OCI-M2 (cell line): ENCODE measurements around the gene PRDM16.

Experiments
- DNase-seq: peaks from one replicate; lab custom pipeline; 2025; ENCODE audit not compliant: unreplicated experiment; lab: John Stamatoyannopoulos, UW

PRDM16 gene

DNA sequence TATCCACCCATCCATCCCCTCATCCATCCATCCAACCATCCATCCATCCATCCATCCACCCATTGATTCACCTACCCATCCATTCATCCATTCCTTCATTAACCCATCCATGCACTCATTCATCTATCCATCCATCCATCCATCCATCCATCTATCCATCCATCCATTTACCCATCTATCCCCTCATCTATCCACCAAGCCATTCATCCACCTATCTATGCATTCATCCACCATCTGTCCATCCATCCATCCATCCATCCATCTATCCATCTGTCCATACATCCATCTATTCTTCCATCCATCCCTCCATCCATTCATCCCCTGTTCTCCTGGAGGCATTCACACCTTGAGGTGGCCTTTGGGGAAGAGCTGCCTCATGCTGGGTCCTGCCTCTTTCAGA is 107.0 kb downstream of the PRDM16 start:
- no peak for DNase-seq

DNA sequence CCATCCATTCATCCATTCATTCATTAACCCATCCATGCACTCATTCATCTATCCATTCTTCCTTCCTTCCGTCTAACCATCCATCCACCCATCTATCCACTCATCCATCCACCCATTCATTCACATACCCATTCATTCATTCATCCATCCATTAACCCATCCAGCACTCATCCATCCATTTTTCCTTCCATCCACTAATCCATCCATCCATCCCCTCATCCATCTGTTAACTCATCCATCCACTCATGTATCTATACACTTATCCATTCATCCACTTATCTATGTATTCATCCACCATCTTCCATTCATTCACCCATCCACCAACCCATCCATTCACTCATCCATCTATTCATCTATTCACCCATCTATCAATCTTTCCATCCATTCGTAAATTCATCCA is 107.8 kb downstream of the PRDM16 start:
- no peak for DNase-seq

DNA sequence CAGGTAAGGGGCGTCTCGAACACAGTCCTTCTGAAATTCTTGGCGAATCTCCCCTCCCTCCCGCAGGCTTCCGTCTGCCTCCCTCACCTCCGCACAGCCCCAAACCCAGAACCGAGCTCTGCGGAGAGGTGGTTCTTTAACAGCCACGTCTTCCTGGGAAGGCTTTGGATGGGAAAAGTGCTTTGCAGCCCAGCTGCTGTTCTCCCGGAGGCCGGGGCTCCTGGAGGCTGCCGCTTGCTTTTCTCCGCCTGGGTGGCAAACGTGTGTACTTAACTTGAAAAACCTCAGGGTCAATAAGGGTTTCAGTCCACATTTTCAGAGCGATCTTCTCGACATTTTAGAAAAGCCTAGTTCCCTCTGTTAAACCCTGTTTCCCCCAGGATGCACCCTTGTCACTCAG is 109.3 kb downstream of the PRDM16 start:
- DNase-seq: no peak

DNA sequence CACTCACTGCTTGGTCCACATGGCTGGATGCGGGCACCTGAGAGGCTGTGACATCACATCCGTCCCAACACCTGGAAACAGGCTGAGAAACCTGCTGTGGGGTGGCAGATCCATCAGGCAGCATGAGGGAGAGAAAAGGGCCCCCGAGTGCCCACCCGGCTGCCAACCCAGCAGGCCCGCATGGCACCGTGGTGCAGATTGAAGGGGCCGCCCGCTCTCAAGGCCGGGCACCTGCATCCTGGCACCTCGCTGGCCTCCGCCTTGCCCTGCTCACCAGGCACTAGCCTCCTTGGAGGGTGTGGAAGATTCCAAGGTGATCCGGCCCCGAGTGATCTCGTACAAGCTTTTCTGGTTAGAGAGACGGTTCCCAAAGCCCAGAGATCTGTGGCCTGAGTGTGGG is 110.5 kb downstream of the PRDM16 start:
- no peak for DNase-seq

DNA sequence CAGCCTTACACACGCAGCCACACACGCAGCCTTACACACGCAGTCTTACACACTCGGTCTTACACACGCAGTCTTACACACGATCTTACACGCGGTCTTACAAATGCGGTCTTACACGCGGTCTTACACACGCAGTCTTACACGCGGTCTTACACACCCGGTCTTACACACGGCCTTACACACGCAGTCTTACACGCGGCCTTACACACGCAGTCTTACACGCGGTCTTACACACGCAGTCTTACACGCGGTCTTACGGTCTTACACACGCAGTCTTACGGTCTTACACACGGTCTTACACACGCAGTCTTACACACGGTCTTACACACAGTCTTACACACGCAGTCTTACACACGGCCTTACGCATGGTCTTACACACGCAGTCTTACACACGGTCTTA is 111.9 kb downstream of the PRDM16 start:
- no peak for DNase-seq

DNA sequence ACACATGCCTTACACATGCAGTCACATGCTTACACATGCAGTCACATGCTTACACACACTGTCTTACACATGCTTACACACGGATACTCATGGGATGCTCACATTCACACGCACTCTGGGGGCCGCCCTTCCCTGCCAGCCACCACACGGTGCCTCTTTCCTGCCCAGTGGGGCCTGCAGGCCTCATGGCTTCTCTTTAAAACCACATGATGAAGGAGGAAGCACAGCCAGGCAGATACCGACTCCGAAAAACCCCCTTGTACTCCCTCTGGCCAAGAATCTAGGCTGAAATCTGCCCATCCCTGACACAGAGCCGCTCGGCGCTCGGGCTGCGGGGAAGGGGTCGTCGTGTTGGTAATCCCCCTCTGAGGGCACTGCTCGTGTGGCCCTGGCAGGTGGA is 113.0 kb downstream of the PRDM16 start:
- no peak for DNase-seq

DNA sequence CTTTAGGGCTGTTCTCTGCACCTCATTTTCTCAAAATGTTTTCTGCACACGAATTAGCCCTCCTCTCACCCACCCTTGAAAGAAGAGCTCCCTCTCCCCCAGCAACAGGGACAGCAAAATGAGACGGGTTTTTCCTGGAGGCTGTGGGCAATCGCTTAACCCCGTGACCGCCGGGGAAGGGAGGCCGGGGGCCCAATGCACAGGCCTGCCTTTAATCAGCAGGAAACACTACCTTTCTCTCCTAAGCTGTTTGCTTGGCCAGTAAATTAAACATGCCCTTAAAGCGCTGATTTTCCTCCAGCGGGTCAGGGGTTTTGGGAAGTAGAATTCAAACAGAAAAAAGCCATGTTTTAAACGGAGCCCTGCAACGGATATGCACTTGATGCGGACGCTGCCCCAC is 114.4 kb downstream of the PRDM16 start:
- DNase-seq: no peak

DNA sequence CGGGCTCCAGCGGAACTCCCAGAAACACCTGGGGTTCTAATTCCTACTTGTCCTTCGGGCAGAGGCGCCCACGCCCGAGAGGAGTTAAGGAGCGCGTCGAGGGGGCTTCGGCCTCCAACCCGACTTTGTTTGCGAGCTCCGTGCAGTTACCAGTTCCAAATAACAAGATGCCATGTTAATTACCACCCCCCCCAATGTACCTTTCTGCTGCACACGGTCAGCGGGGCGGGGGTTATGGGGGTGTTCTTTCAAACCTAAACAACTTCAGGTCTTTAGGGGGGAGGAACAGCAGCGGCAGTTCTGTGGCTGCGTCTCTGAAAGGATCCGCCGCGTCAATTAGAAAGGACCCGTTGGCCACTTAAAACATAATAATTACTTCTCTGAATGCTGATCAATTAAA is 114.8 kb downstream of the PRDM16 start:
- no peak for DNase-seq

DNA sequence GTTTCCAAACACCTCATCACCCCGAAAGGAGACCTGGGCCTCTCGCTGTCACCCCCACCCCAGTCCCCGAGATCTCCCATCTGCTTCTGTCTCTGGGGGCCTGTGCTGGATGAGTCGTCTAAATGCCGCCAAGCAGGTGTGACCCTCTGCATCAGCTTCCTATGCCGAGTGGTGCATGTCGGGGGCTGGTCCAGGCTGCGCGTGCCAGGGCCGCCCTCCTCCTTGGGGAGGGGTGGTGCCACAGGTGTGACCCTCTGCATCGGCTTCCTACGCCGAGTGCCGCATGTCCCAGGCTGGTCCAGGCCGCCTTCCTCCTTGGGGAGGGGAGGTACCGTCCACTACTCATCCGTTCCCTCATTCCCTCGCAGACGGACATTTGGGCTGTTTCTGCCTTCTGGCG is 115.7 kb downstream of the PRDM16 start:
- no peak for DNase-seq

DNA sequence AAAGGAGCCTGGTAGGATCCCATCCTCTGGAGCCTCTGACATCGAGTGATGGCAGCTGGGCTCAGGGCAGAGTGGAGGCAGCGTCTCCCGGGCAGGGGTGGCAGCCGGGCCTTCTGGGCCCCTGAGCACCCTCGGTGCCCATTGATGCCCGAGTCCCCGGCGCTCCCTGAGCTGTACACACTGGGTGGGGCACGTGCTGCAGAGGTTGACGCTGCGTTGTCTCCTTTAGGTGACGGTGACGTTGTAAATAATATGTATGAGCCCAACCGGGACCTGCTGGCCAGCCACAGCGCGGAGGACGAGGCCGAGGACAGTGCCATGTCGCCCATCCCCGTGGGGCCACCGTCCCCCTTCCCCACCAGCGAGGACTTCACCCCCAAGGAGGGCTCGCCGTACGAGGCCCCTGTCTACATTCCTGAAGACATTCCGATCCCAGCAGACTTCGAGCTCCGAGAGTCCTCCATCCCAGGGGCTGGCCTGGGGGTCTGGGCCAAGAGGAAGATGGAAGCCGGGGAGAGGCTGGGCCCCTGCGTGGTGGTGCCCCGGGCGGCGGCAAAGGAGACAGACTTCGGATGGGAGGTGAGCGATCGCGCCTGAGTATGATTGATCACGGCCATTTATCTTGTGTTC is 117.0 kb downstream of the PRDM16 start:
- no peak for DNase-seq

DNA sequence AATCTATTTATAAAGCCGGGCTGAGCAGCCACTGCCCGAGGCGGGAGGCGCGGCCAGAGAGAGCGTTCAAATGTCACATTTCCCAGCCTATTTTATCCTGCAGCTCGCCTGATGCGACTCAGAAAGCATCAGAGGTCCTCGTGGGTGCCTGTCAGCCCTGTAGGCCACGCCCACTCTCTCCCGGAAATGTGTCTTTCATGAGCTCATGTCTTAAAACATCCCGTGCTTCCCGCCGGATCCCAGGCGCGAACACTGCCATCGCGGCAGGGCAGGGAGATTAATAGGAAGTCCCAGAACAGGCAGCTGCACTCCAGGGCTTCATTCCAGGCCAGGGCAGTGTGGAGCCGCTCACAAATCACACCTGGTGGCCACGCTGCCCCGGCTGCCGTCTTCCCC is 117.5 kb downstream of the PRDM16 start:
- DNase-seq: no peak

DNA sequence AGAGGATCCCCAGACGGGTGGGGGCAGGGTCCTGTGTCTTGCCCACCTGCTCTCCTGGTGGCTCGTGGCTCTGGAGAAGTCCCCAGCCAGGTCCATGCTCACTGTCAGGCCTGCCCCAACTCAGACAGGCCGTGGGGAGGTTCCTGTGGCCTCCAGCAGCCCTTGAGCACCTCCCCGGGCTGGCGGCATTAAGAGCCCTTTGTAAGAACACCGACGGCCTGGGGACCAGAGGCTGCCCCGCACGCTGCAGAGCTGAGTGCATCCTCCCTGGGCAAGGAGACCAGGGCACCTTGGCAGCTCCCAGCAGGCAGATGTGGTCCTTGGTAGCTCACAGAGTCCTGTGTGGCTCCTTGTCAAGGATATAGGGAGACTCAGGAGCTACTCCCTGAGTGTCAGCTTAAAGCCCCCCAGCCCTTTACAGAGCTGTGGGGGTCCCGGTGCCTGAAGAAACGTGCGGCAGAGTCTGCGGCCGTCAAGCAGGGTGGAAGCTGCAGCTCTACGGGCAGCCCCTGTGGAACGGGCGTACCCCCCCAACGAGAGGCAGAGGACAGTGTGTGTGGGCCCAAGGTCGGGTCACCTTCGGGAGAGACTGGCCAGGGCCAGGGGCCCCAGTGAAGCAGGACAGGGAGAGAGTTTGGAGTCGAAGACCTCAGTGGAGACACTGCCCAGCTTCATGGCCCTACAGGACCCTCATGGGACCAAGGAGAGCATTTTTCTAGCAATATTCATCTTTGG is 118.6 kb downstream of the PRDM16 start:
- no peak for DNase-seq

DNA sequence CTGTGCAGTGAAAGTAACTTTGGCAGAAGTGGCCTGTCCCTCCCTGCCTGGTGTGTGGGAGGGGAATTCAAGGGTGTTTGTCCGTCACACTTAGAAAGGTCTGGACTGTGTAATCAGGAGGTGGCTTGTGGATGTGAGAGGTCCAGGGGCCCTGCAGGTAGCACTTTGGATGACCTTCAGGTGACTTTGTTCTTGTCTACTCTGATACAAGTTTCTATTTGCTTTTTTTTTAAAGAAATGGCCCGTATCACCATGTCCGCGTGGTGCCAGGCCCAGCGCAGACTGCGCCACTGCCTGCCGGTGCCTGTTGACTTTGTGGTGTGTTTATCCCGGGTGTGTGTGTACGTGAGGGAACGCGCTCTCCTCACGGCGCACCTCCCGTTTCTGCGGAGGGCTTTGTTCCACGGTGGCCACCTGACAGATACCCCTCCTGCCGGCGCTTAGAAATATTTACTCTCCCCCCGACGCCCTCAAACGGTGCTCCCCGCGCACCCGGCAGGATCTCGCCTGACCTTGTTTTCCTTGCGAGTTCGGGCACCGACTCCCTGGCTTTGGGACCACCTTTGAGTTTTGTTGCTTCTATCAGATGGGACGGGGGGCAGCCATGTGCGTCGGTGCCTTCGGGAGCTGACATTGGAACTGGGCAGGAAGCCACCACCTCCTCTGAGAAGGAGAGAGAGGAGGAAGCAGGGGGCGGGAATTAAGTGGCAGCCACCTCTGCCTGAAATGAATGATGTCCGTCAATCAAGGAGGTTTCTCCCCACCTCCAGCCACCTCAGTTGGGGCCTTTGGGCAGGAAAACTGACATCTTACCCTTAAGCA is 119.4 kb downstream of the PRDM16 start:
- no peak for DNase-seq

DNA sequence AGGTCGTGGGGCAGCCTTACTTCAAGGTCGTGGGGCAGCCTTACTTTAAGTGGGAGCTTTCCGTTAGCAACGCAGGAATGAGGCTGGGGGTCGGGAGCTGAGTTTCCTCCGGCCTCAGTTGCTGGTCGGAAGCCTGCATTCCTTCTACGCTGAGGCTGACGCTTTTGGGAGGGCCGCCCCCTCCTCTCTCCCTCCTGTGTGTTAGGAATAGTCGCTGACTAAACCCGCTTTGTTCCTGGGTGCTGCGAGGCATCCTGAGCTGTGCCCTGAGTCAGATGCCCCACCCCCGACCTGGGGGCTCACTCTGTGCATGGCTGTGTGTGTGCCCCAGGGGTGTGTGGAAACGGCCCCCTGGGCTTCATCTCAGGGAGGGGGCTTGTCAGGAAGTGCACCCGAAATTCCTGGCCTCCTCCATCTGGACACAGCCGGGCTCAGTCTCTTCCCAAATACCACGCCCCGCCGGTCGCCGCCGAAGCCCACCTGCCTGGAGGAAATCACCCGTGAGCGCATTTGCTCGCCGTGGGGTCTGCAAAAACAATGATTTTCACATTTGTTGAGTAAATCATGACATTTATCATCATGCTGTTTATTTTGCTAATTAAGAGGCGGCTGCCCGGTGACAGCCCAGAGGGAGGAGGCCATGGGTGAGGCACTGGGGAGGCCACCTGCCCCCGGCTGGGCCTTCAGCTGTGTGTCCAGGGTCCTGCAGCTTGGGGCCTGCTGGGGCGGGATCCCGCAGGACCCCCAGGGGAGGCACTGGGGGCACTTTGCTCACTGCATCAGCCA is 121.4 kb downstream of the PRDM16 start:
- DNase-seq: no peak

DNA sequence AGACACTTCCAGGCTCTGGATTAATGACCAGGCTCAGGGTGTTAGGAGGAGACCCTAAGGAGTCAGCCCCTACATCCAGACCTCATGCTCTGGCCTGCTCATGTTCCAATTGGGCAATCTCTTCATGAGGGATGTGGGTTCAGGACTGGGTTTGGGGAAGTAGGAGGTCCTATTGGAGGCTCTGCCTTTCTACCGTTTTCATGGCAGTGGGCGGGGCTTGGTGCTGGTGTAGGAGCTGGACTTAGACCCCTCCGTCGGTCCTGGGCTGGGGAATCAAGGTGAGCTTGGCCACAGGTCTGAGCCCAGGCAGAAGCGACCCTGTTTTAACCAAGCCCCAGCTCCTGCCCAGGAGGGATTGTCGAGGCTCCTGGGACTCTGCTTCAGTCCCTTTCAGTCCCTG is 123.4 kb downstream of the PRDM16 start:
- no peak for DNase-seq

DNA sequence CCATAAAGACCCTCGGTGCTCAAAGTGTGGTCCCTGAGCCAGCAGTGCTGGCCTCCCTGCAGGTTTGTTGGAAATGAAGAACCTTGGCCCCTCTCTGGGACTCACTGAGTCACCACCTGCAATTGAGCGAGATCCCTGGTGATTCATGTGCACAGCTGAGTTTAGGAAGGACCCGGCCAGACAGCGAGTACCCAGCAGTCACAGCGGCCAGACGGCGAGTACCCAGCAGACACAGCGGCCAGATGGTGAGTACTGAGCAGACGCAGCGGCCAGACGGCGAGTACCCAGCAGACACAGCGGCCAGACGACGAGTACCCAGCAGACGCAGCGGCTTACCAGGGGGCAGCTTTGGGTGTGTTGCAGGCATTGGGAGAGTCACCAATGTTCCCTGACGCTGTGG is 123.8 kb downstream of the PRDM16 start:
- no peak for DNase-seq

DNA sequence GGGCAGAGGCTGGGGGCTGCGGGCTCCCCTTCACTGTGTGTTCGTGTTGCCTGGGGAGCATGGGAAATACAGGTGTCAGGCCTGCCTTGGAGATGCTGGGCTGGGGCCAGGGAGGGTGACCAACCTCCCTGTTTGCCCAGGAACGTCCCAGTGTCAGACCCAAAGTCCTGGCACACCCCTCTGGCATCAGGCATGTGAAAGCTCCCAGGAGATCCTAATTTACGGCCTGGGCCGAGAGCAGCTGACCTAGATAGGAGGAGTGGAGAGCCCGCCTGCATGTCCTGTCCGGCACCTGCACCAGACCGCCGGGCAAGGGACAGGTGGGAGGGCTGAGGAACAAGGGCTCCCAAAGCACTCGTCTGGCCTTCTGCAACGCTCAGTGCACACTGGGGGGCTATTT is 124.8 kb downstream of the PRDM16 start:
- DNase-seq: no peak

DNA sequence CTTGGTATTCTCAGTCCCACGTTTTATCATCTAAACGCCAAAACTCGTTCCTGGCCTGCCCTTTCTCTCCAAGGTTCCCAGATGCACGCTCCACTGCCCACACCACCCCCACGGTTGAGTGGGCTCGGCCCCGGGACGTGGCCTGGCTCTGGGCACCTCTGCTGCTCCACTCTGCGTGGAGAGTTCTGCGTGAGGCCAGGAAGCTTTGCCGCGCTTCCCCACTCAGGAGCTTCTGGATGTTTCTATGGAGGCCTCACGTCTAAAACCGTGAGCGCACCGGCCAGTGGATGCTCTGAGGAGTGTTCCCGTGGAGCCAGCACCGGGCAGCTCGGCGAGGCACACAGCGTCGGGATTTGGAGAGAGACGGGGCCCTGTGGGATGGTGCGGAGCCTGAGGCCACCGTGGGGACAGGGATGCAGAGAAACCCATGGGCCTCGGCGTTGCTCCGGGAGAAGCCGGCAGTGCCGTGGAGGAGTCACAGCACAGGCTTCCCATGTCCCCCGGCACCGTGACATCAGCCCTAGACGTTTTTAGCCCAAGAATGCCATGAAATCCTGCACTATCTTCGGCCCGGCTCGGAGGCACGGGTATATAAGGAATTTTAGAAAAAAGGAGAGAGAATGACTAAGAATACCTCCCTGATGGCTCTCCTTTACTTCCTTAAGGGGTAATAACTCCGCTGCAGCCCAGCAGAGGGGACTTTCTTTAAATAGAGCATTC is 125.9 kb downstream of the PRDM16 start:
- no peak for DNase-seq

DNA sequence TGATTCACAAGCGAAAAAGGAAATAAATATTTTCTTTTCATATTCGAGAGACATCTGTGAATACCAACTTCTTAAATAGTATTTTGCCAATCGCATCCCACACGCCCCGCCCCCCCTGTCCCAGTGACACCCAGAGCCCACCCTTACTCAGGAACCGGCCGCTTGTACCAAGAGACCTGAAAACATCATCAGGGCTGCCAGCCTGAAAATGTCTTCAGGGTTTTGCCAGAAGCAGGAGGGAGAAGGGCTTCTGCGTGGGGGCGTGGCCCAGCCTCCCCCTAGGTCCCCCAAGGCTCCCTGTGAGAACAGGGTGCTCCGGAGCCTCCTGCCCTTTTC is 126.4 kb downstream of the PRDM16 start:
- DNase-seq: no peak

DNA sequence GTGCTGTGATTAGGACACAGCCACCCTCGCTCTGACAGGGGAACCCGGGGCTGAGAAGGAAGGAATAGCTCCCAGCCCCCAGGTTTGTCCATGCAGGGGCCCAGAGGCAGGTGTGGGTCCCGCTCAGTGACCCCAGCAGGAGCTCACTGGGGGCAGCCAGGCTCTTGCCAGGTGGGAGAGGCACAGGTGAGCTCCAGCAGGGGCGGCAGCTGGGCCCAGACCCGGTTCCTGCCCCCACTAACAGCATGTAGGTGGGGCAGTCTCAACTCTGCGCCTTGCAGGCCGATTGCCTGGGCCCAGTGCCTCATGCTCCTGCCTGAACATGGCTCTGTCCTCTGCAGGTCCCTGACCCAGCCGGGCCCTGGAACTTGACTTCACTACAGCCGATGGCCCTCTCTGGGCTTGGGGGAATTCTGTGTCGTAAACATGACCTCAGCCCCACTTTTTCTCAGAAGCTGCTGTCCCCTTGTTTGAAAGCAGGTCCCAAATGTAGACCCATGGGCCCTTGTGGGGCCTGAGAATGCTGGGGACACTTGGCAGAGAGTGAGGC is 127.0 kb downstream of the PRDM16 start:
- no peak for DNase-seq
